OCI-LY1 (cell line): ENCODE data around the gene MTHFSD.

Experiments
- H2AFZ ChIP-seq: fragments of 200-600 bp; sonication (generic), shearing (Covaris generic); 2 replicates; pipeline ENCODE4 v1.6.0; 2014; ENCODE audit warnings: antibody characterized with exemption, mild to moderate bottlenecking, low read length
- H3F3A ChIP-seq: fragments of 200-600 bp; sonication (generic), shearing (Covaris generic); 2 replicates; pipeline ENCODE4 v1.6.0; 2014; ENCODE audit warnings: mild to moderate bottlenecking, antibody characterized with exemption, low read length, moderate library complexity; ENCODE audit not compliant: insufficient read depth
- H3K27ac ChIP-seq: fragments of 200-600 bp; sonication (generic); 2 replicates; pipeline ENCODE4 v1.5.1; 2014; ENCODE audit warnings: low read length, mixed run types, mild to moderate bottlenecking, low read depth; ENCODE audit not compliant: poor library complexity, severe bottlenecking
- H3K27me3 ChIP-seq: fragments of 200-600 bp; sonication (generic); 2 replicates; pipeline ENCODE4 v1.6.0; 2014; ENCODE audit warnings: antibody characterized with exemption, mild to moderate bottlenecking, low read length, moderate library complexity; ENCODE audit not compliant: insufficient read depth
- H3K36me3 ChIP-seq: fragments of 200-600 bp; sonication (generic); 2 replicates; pipeline ENCODE4 v1.6.1; 2014; ENCODE audit warnings: mild to moderate bottlenecking, antibody characterized with exemption, low read length, moderate library complexity, mixed read lengths; ENCODE audit not compliant: insufficient read depth
- H3K4me1 ChIP-seq: fragments of 200-600 bp; sonication (generic); 2 replicates; pipeline ENCODE4 v1.5.1; 2014; ENCODE audit warnings: mild to moderate bottlenecking, low read length, moderate library complexity; ENCODE audit not compliant: insufficient read depth, severe bottlenecking
- H3K4me2 ChIP-seq: fragments of 200-600 bp; sonication (generic), shearing (Covaris generic); 2 replicates; pipeline ENCODE4 v1.6.1; 2014; ENCODE audit warnings: low read length
- H3K4me3 ChIP-seq: fragments of 200-600 bp; sonication (generic); 2 replicates; pipeline ENCODE4 v1.5.1; 2014; ENCODE audit warnings: low read length, low read depth, mild to moderate bottlenecking, mixed read lengths; ENCODE audit not compliant: poor library complexity, severe bottlenecking
- H3K79me2 ChIP-seq: fragments of 200-600 bp; shearing (Covaris generic); 2 replicates; pipeline ENCODE4 v1.6.1; 2016; ENCODE audit warnings: mixed run types, low read length, mixed read lengths; ENCODE audit not compliant: insufficient read depth
- H3K9ac ChIP-seq: fragments of 200-600 bp; sonication (generic), shearing (Covaris generic); 2 replicates; pipeline ENCODE4 v1.6.1; 2014; ENCODE audit warnings: mild to moderate bottlenecking, low read length, mixed read lengths
- H3K9me2 ChIP-seq: fragments of 200-600 bp; sonication (generic), shearing (Covaris generic); 2 replicates; pipeline ENCODE4 v1.6.1; 2014; ENCODE audit warnings: low read depth, mild to moderate bottlenecking, low read length, mixed read lengths
- H3K9me3 ChIP-seq: fragments of 200-600 bp; shearing (Covaris generic); 2 replicates; pipeline ENCODE4 v1.6.1; 2014; ENCODE audit warnings: low read length, mixed read lengths
- H4K20me1 ChIP-seq: fragments of 200-600 bp; sonication (generic), shearing (Covaris generic); 2 replicates; pipeline ENCODE4 v1.6.0; 2016; ENCODE audit warnings: mild to moderate bottlenecking, low read length; ENCODE audit not compliant: insufficient read depth
- EZH2 ChIP-seq: fragments of 200-600 bp; sonication (generic), shearing (Covaris generic); IDR thresholded peaks from 2 replicates; pipeline ENCODE4 v1.8.0; 2017; ENCODE audit warnings: borderline replicate concordance, mixed run types, mild to moderate bottlenecking, antibody characterized with exemption, low read length, moderate library complexity, mixed read lengths
- TF ChIP-seq, protein P1 (sequence below): fragments of 200-600 bp; sonication (generic), shearing (Covaris generic); IDR thresholded peaks from 2 replicates; pipeline ENCODE4 v1.5.1; 2017; ENCODE audit warnings: mild to moderate bottlenecking, antibody characterized with exemption, low read length, moderate library complexity, mixed read lengths

Gene MTHFSD

DNA sequence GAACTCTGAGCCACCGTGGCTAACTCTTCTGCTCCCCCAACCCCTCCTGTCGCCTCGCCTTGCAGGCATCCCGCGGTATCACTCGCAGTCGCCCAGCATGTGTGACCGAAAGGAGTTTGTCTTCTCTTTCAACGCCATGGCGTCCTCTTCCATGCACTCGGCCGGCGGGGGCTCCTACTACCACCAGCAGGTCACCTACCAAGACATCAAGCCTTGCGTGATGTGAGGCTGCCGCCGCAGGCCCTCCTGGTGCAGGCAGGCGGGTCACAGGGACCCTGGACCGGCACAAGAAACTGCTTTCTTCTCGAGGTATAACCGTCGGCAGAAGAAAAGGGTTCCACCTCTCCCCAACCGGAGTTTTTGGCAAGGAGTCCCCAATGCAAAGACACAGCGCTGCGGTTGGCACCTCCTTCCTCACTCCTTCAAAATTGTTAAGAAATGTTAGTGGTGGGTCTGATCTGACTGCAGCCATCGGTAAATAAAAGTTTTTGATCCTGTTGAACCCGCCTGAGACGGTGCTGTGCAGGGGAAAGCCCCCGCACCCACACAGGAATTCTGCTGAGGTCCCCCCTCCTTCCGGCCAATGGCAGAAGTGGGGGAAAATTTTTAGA lies 42.1 kb downstream of the MTHFSD start:
- Histone ChIP-seq H3K4me3 (no peak overlapping the region), H3K27me3 (no peaks in the 10 kb centered on the region; the same call in 1 of the 2 replicates), H3K27ac (no peak overlapping the region), H4K20me1 (no peaks in the 10 kb centered on the region), H3K36me3 (no peaks in the 10 kb centered on the region), H3F3A (no peaks in the 10 kb centered on the region), H3K9ac (no peak overlapping the region), H3K9me2 (no peaks in the 10 kb centered on the region), H3K4me2 (no peak overlapping the region), H3K4me1 (no peaks in the 10 kb centered on the region), H3K79me2 (no peaks in the 10 kb centered on the region), H2AFZ (no peak overlapping the region), H3K9me3 (no peaks in the 10 kb centered on the region)
- TF ChIP-seq, protein P1, sequence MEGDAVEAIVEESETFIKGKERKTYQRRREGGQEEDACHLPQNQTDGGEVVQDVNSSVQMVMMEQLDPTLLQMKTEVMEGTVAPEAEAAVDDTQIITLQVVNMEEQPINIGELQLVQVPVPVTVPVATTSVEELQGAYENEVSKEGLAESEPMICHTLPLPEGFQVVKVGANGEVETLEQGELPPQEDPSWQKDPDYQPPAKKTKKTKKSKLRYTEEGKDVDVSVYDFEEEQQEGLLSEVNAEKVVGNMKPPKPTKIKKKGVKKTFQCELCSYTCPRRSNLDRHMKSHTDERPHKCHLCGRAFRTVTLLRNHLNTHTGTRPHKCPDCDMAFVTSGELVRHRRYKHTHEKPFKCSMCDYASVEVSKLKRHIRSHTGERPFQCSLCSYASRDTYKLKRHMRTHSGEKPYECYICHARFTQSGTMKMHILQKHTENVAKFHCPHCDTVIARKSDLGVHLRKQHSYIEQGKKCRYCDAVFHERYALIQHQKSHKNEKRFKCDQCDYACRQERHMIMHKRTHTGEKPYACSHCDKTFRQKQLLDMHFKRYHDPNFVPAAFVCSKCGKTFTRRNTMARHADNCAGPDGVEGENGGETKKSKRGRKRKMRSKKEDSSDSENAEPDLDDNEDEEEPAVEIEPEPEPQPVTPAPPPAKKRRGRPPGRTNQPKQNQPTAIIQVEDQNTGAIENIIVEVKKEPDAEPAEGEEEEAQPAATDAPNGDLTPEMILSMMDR = no peak
- TF ChIP-seq EZH2 = no peak

DNA sequence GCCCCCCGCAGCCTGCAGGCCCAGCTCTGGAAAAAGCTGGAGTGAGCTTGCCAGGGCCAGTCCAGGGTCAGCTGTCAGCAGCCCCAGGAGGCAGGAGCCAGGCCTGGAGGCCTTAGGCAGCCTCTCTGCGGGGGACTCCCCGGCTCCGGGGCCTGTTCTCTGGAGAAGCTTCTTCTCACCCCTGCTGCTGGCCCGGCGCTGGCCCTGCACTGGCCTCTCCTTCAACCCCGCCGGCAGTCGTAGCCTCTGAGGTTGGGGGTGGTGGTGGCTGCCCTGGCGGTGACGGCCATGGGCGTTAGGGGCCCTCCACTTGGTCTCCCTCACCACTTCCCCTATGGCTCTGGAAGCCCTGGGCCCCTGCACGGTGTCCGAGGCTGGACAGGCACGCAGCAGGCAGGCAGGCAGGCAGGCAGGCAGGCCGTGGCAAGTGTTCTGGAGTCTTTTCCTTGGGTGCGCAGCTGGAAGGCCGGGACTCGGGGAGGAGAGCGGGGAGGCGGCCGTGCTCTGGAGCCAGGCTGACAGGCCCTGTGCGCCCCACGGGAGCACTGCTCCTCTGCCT lies 42.7 kb downstream of the MTHFSD start:
- no peaks in the 10 kb centered on the region for H3K79me2 ChIP-seq
- no peak overlapping the region for H3K9ac ChIP-seq
- H3K4me3 ChIP-seq = no peak overlapping the region
- no peak overlapping the region for H3K27ac ChIP-seq
- H2AFZ ChIP-seq = no peak overlapping the region
- H3K27me3 ChIP-seq = no peaks in the 10 kb centered on the region
- H3K9me3 ChIP-seq = no peaks in the 10 kb centered on the region
- H3K4me1 ChIP-seq = no peaks in the 10 kb centered on the region
- TF ChIP-seq, protein P1 = no peak
- TF ChIP-seq EZH2 = no peak
- no peaks in the 10 kb centered on the region for H3K9me2 ChIP-seq
- no peak overlapping the region for H3K4me2 ChIP-seq
- H3F3A ChIP-seq = no peaks in the 10 kb centered on the region
- no peaks in the 10 kb centered on the region for H3K36me3 ChIP-seq
- no peaks in the 10 kb centered on the region for H4K20me1 ChIP-seq

DNA sequence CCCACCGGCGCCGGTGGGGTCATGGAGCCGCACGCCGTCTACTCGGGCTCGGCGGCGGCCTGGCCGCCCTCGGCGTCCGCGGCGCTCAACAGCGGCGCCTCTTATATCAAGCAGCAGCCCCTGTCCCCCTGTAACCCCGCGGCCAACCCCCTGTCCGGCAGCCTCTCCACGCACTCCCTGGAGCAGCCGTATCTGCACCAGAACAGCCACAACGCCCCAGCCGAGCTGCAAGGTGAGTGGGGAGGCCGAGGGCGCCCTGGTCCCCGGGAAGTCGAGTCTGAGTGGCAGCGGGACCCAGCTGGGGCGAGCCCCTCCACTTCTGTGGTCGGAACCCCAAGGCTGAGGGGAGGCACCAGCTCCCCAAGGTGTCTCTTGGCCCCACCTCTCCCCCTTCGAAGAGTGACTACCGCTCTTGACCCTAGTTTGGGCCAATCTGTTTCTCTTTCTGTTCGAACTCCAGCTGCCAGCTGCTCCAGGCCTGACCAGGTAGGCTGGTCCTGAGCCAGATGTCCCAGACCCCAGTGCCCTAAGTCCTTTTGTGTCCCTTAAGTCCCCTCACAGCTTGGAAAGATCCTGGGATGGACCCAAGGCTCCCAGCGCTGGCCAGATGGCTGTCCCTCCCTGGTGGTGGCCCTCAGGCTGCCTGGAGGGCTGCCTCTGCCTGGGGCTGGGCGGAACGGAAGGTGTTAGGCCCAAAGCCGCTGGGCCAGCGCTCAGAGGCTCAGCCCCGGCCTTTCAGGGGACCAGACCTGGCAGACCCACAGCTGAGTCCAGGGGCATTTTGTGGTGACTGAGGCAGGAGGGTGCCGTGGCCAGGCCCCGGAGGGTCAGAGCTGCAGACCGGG lies 43.5 kb downstream of the MTHFSD start:
- Histone ChIP-seq H3K9ac (no peak overlapping the region), H3K9me2 (no peaks in the 10 kb centered on the region), H3F3A (no peaks in the 10 kb centered on the region), H3K27ac (no peak overlapping the region), H3K27me3 (no peaks in the 10 kb centered on the region), H3K4me2 (no peak overlapping the region), H2AFZ (no peak overlapping the region), H3K79me2 (no peaks in the 10 kb centered on the region), H3K9me3 (no peaks in the 10 kb centered on the region), H4K20me1 (no peaks in the 10 kb centered on the region), H3K4me1 (no peaks in the 10 kb centered on the region), H3K4me3 (no peak overlapping the region), H3K36me3 (no peaks in the 10 kb centered on the region)
- TF ChIP-seq EZH2 = no peak
- TF ChIP-seq, protein P1 = no peak
